Measurements from ENCODE around the gene TSFM. TPM values are rescaled to one million over a fixed set of nuclear protein-coding genes. Genes with fewer than 3 reads are reported as not detected.
"Not testable (repeated sequence)": the region's sequence is repeated elsewhere in the genome, so short reads cannot be mapped to it uniquely, and the experiment has no call there.

Gene TSFM
- total RNA-seq, 1 donor from 2014 or later, result 24.8 TPM

GRCh38 chr12:57815177-57816000 lies 32.8 kb downstream of the TSFM start:
- DNase-seq (ENCODE audit: low read depth), result no peak

- no peak for DNase-seq (ENCODE audit: low read depth)
Measured at GRCh38 chr12:57816001-57816854, 33.6 kb downstream of the TSFM start.

- DNase-seq (ENCODE audit: low read depth), result no peak
Measured at GRCh38 chr12:57816855-57817151, 34.2 kb downstream of the TSFM start.

- DNase-seq (ENCODE audit: low read depth), result no peak
Measured at GRCh38 chr12:57817261-57817989, 34.8 kb downstream of the TSFM start.

- not testable (repeated sequence) for DNase-seq (ENCODE audit: low read depth)
Measured at GRCh38 chr12:57817990-57818331, 35.4 kb downstream of the TSFM start.

- not testable (repeated sequence) for DNase-seq (ENCODE audit: low read depth)
Measured at GRCh38 chr12:57820119-57820518, 37.5 kb downstream of the TSFM start.

GRCh38 chr12:57821015-57821414 lies 38.4 kb downstream of the TSFM start:
- not testable (repeated sequence) for DNase-seq (ENCODE audit: low read depth)

- DNase-seq (ENCODE audit: low read depth), result no peak
Measured at GRCh38 chr12:57821474-57822214, 39.1 kb downstream of the TSFM start.

GRCh38 chr12:57822392-57823130 lies 40.0 kb downstream of the TSFM start:
- DNase-seq (ENCODE audit: low read depth), result no peak

GRCh38 chr12:57823131-57823907 lies 40.7 kb downstream of the TSFM start:
- DNase-seq (ENCODE audit: low read depth), result no peak

GRCh38 chr12:57823908-57824640 lies 41.5 kb downstream of the TSFM start:
- no peak for DNase-seq (ENCODE audit: low read depth)

GRCh38 chr12:57825451-57825850 lies 42.9 kb downstream of the TSFM start:
- no peak for DNase-seq (ENCODE audit: low read depth)

- DNase-seq (ENCODE audit: low read depth), result no peak
Measured at GRCh38 chr12:57826400-57826799, 43.8 kb downstream of the TSFM start.

- no peak for DNase-seq (ENCODE audit: low read depth)
Measured at GRCh38 chr12:57826966-57827365, 44.4 kb downstream of the TSFM start.

- no peak for DNase-seq (ENCODE audit: low read depth)
Measured at GRCh38 chr12:57829025-57829777, 46.6 kb downstream of the TSFM start.

GRCh38 chr12:57830393-57830792 lies 47.8 kb downstream of the TSFM start:
- no peak for DNase-seq (ENCODE audit: low read depth)

- DNase-seq (ENCODE audit: low read depth), result peak; percentile 56
Measured at GRCh38 chr12:57832966-57833365, 50.4 kb downstream of the TSFM start.

GRCh38 chr12:57833672-57834071 lies 51.1 kb downstream of the TSFM start:
- no peak for DNase-seq (ENCODE audit: low read depth)

All from renal cortical epithelial cell (primary cell).